IPS-18c (cell line): ENCODE measurements around the gene ITPR1.

Source experiments
- H3K4me3 ChIP-seq: 2 replicates; pipeline ENCODE4 v1.7.0; 2013; ENCODE audit warnings: low read depth, mild to moderate bottlenecking, low read length, moderate library complexity; ENCODE audit not compliant: insufficient read depth
- H3K9me3 ChIP-seq: one replicate; pipeline ENCODE4 v1.6.1; 2013; ENCODE audit warnings: mild to moderate bottlenecking, low read length, moderate library complexity; ENCODE audit not compliant: control insufficient read depth, insufficient read depth

Gene ITPR1

DNA sequence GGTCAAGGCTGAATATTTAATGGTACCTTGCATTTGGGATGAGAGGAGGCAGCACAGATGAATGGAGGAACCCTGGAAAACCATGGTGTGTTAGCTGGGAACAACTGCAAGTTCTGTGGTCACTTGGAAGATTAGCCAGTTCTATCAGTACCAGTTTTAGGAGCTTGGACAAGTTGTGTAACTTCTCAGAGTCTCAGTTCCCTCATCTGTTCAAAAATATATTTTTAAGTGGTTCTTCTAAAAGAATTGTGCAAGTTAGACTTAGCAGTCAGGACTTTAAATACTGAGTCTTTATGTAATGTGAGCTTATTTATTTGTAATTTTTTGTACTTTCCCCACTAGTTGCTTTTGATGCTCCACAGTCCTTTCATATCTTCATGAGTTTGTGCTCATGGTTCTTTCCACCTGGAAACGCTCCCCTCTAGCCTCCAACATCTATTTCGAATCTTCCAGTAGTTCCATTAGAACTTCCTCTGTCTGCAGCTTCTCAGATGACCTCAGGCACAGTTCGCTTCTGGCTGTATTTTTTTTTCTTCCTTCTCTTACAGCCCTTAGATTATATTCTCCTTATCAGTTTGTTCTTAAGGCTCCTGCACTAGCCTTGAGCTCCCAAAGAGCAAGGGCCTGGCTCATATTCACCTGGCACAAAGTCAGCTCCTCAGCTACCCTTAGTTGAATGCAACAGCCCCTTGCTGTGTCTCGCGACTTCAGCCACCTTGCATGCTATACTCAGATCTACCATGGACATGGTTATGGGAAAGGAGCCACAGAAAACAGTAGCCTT is 27.1 kb downstream of the ITPR1 start:
- H3K9me3 ChIP-seq = no peaks in the 10 kb centered on the region
- no peak overlapping the region for H3K4me3 ChIP-seq

DNA sequence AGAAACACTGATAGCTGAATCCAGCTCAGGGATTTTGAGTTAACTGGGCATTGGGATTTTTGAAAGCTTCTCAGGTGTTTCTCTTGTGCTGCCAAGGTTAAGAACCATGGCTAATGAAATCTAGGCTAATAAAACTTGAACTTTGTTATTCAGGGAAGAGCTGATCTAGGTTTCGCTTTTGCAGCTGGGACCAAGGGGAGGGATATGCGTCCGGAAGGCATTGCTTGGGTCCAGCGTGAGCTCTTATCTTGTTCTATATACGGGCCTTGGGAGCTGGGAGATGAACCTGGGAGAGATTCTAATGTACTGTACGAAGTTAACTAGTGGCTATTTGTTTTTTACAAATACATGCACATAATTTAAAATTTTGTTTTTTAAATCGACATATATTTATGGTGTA is 29.8 kb downstream of the ITPR1 start:
- Histone ChIP-seq H3K9me3 (no peaks in the 10 kb centered on the region), H3K4me3 (no peak overlapping the region)

DNA sequence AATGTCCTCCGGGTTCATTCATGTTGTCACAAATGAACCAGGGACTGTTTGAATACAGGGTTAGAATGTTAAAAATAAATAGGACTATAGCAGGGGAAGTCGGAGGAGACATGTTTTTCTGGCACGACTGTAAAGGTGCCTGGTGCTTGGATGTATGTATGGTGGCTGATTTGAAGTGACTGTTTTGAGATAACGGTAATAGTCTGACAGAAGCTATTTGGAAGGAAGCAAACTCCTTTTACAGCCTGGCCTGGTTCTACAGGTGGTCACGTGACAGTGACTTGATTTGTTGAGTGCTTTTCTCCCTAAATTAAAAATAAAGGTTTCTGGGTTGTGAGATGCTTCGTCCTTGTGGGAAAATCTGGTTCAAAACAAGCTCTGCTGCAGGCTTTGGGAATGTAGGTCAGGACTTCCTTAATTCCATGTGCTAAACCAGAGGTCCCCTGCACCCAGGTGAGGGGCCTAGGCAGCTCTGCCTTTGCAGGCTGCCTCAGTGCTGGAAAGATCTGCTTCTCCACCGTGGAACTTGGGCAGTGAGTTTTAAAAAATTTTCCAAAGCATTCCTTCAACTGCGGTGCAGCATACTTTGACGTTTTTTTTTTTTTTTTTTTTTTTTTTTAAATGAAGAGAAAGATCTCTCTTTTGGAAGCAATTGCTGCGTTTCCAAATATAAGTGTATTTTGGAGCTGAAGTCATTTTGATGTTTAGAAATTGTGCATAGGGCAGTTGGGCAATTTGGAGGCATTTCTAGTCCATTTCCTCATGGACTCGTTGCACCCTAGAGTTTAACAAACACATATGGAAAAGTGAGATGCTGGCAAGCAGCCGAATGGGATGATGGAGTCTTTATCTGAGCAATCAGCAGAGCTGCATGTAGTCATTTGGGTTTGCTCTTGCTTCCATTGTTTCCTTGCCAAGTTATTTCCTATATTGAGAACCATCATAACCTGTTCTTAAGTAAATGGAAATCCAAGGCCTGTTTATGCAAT is 30.9 kb downstream of the ITPR1 start:
- H3K9me3 ChIP-seq = no peaks in the 10 kb centered on the region
- no peak overlapping the region for H3K4me3 ChIP-seq

DNA sequence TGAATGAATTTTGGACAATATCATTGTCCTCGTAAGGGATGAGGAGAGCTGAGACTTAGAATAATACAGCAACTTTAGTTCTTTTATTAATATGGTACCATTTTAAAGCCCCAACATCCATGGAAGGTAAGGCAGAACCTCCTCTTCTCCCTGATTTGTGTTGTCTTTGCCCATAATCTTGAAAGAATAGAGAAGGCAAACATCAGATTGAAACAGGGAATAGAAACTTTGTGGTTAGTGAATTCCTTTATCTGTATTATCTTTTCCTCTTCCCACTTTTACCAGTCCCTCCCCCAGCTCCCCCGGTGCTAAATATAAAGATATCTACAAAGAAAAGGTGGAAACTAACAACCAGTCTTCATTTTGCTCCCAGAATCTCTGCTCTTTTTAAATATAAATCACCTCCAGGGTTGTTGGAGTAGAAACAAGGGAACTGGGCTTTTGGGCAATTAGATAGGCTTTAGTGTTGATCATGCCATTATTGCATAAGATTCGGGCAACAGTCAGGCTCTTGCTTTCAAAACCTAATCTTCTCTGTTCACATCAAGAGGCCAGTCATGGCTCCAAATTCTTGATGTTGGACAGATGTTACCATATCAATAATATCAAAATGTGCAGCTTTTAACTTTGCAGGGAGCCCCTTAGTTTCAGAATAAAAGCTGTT is 32.5 kb downstream of the ITPR1 start:
- Histone ChIP-seq H3K4me3 (no peak overlapping the region), H3K9me3 (no peaks in the 10 kb centered on the region)

- Histone ChIP-seq H3K4me3 (no peak overlapping the region), H3K9me3 (no peaks in the 10 kb centered on the region)
Measured at GRCh38 chr3:4528320-4528719, 35.2 kb downstream of the ITPR1 start.

GRCh38 chr3:4528819-4529600 is 35.9 kb downstream of the ITPR1 start:
- no peaks in the 10 kb centered on the region for H3K9me3 ChIP-seq
- H3K4me3 ChIP-seq = no peak overlapping the region

DNA sequence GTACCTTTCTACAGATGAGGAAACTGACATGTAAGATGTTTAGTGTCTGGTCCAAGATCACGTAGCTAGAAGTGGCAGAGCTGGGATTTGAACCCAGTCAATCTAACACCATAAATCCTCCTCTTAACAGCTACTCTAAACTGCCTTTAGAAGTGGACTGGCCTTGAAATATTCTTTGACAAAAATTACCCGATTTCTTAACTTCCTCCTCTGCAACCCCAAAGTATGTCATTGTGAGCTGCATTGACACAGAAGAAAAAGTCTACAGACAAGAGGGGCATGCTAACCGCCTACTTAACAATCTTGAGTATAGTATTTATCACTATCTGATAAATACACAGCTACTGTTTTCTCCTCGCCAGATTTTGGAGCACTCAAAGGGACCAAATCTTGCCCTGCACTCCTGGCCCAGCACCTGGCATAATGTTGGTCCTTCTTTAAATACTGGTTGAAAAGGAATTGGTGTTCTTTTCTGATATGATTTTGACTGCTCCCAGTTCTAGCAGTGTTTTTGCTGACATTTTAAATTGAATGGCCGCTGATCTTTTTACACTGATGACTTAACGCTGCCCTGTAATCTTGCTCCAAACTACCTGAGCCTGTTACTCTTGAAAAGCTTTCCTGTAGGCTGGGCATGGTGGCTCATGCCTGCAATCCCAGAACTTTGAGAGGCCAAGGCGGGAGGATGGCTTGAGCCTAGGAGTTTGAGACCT is 36.9 kb downstream of the ITPR1 start:
- Histone ChIP-seq H3K9me3 (no peaks in the 10 kb centered on the region), H3K4me3 (no peak overlapping the region)

- no peaks in the 10 kb centered on the region for H3K9me3 ChIP-seq
Measured at GRCh38 chr3:4531478-4532025, 38.4 kb downstream of the ITPR1 start.

GRCh38 chr3:4532535-4533112 is 39.5 kb downstream of the ITPR1 start:
- Histone ChIP-seq H3K9me3 (no peaks in the 10 kb centered on the region), H3K4me3 (no peak overlapping the region)

More at GRCh38 chr3:4531478-4532025, 38.4 kb downstream of the ITPR1 start:
- H3K4me3 ChIP-seq = no peak overlapping the region

DNA sequence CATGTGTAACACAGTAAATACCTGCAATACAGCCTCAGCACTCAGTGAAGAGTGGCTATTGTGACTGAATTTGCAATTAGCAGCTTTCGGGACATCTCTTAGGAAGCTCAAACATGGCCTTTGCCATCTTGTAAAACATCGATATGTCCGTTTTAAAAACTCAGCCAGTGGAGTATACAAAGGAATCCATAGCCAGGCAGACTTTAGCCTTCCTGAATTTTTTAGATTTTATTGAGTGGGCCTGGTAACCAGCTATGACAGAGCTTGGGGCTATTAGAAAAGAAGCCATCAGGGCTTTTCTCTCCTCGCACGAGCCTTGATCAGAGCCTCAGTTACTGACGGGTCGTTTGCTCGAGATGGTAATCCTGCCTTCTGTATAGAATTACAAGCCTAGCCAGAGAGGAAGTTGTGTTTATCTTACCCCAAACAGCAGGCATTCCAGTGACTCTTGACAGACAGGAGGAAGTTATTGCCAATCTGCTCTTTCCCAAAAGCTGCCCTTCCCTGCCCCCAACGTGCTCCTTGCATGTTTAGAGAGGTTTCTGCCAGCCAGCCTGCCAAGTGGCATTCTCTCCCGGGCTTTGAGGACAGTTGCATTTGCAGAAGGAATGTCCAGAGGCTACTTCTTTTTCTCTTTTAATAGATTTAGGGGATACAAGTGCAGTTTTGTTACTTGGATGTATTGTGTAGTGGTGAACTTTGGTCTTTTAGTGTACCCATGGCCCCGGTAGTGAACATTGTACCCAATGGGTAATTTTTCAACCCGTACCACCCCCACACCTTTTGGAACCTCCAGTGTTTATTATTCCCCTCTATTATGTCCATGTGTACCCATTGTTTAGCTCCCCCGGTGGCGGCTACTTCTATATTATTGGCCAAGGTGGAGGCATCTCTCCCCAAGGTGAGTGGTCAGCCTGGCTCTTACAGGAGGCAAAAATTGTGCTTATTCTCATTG is 40.6 kb downstream of the ITPR1 start:
- H3K4me3 ChIP-seq = no peak overlapping the region
- no peaks in the 10 kb centered on the region for H3K9me3 ChIP-seq

- H3K4me3 ChIP-seq = no peak overlapping the region
Measured at GRCh38 chr3:4534906-4535305, 41.8 kb downstream of the ITPR1 start.

GRCh38 chr3:4536260-4536659 is 43.1 kb downstream of the ITPR1 start:
- Histone ChIP-seq H3K9me3 (no peaks in the 10 kb centered on the region), H3K4me3 (no peak overlapping the region)

More at GRCh38 chr3:4534906-4535305, 41.8 kb downstream of the ITPR1 start:
- H3K9me3 ChIP-seq = no peaks in the 10 kb centered on the region

DNA sequence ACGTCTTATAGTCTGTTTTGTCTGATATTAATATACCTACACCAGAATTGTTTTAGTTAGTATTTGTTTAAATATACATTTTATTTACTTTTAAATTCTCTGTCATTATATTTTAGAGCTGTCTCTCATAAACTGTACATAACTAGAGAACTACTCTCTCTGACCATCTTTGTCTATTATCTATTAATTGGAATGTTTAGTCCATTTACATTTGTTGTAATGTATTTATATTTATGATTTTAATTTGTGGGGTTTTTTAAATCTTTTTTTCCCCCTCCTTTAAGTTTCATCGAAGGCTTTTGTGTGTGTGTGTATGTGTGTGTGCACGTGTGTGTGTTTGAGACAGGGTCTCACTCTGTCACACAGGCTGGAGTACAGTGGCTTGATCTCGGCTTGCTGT is 47.1 kb downstream of the ITPR1 start:
- no peaks in the 10 kb centered on the region for H3K9me3 ChIP-seq
- H3K4me3 ChIP-seq = no peak overlapping the region

- no peaks in the 10 kb centered on the region for H3K9me3 ChIP-seq
Measured at GRCh38 chr3:4543110-4543509, 50.0 kb downstream of the ITPR1 start.

More at GRCh38 chr3:4543110-4543509, 50.0 kb downstream of the ITPR1 start:
- H3K4me3 ChIP-seq = no peak overlapping the region
